ENCODE data around the gene ADGRL1.
"Not testable (repeated sequence)": the region's sequence is repeated elsewhere in the genome, so short reads cannot be mapped to it uniquely, and the experiment has no call there.

- not testable (repeated sequence) for TF ChIP-seq POLR2A (conservative IDR thresholded peaks at IDR 0.05); EZH2 (IDR thresholded peaks at IDR 0.05; ENCODE audit: borderline replicate concordance, low read depth, low read length); GABPB2 (CRISPR knock-in tag; conservative IDR thresholded peaks at IDR 0.05); REST (IDR thresholded peaks at IDR 0.05; ENCODE audit: borderline replicate concordance); REST (CRISPR knock-in tag; IDR thresholded peaks at IDR 0.05; ENCODE audit: low read depth); HBP1 (CRISPR knock-in tag; IDR thresholded peaks at IDR 0.05); BMI1 (IDR thresholded peaks at IDR 0.05; ENCODE audit: low read length); DMBX1 (CRISPR knock-in tag; IDR thresholded peaks at IDR 0.05; ENCODE audit: borderline replicate concordance); DACH1 (IDR thresholded peaks at IDR 0.05; ENCODE audit: partially characterized antibody); SUPT5H (IDR thresholded peaks at IDR 0.05); GATAD2B (IDR thresholded peaks at IDR 0.05; ENCODE audit: borderline replicate concordance)
These were observed 43.2 kb upstream of the ADGRL1 start for GRCh38 chr19:14249012-14249754.
